Astrocyte of the spinal cord (primary cell): Measurements from ENCODE around the gene SOCS1.

Experiments used
- DNase-seq: peaks from one replicate; pipeline ENCODE4 v3.0.0; 2011; ENCODE audit warnings: low read depth, low spot score
- H3K4me3 ChIP-seq: 2 replicates; pipeline ENCODE4 v1.5.1; 2011; ENCODE audit warnings: low read depth, mild to moderate bottlenecking, low read length, moderate library complexity
- CTCF ChIP-seq: IDR thresholded peaks from 2 replicates; pipeline ENCODE4 v1.5.1; 2012; ENCODE audit warnings: low read depth, mild to moderate bottlenecking, low read length, inconsistent platforms
- in situ Hi-C: cut with HindIII; loops from 2 replicates; pipeline ENCODE4 v1.10.0; 2017; ENCODE audit warnings: low sequenced_read_pairs

SOCS1 gene

DNA sequence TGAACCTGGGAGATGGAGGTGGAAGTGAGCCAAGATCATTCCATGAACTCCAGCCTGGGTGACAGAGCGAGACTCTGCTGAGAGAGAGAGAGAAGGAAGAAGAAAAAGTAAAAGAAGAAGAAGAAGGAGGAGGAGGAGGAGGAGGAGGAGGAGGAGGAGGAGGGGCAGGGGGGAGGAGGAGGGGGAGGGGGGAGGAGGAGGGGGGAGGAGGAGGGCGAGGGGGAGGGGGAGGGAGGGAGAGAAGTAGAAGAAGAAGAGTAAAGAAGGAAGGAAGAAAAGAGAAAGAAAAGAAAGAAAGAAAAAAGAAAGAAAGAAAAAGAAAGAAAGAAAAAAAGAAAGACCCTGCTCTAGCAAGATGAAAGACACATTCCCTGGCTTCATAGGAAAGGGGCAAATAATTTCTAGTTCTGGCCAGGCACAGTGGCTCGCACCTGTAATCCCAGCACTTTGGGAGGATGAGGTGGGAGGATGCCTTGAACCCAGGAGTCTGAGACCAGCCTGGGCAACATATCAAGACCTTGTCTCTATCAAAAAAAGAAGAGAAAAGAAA lies 23.6 kb downstream of the SOCS1 start:
- no peak for DNase-seq
- TF ChIP-seq CTCF = no peak
- in situ Hi-C loops = no loop called here
- H3K4me3 ChIP-seq = no peak overlapping the region

DNA sequence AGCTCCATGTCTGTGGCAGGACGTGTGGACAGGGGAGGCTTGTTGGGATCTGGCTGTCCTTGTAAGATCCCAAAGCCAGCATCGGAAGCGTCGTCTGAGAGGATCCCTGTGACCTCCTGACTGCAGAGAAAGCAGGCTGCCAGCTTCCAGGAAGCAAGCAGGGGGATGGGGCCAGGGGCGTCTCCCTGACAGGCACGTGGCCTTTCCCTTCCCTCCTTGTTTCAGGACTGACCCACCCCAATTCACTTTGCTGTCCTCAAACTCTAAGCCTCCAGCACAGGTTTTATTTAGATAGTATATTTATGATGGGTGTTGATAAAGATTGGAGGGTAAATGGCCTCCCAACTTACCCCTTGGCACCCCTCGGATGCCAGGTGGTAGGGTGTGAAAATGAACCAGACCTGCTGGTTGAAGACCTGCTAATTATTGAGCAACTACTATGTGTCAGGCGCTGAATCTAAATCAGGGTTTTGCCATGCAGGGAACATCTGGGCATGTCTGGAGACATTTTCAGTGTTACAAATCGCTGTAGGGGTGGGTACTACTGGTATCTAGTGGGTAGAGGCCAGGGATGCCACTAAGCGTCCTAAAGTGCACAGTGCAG lies 24.5 kb downstream of the SOCS1 start:
- no peak for DNase-seq
- TF ChIP-seq CTCF = no peak
- in situ Hi-C loops = no loop called here
- no peak overlapping the region for H3K4me3 ChIP-seq

DNA sequence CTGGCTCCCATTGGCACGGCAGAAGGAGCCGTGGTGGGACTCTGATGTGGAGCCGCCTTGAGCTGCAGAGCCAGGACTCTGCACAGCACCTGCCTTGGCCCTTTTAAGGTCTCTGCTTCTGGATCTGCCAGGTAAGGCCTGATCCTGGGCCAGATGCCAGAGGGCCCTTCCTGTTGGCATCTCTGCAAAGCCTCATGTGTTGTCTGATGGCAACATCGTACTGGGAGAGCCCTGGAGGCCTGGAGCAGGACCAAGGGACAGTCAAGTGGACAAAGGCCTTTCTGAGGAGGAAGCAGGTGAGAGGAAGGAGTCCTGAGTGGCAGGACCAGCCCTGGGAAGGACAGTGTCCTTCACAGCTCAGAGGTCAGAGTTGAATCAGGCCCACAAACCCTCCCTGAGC lies 26.1 kb downstream of the SOCS1 start:
- no peak overlapping the region for H3K4me3 ChIP-seq
- in situ Hi-C loops = no loop called here
- no peak for TF ChIP-seq CTCF
- DNase-seq = no peak

DNA sequence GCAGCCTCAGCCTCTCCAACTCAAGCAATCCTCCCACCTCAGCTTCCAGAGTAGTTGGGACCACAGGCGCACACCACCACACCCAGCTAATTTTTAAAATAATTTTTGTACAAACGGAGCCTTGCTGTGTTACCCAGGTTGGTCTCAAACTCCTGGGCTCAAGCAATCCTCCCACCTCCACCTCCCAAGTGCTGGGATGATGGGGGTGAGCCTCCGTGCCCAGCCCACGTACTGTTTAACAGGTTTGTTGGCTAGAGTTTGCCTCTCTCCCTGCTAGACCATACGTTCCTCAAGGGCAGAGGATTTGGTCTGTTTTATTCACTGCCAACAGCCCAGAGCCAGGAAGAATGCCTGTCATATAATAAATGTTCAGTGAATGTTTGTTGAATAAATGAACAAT lies 26.6 kb downstream of the SOCS1 start:
- no peak for DNase-seq
- TF ChIP-seq CTCF = no peak
- no peak overlapping the region for H3K4me3 ChIP-seq
- in situ Hi-C loops = no loop called here

DNA sequence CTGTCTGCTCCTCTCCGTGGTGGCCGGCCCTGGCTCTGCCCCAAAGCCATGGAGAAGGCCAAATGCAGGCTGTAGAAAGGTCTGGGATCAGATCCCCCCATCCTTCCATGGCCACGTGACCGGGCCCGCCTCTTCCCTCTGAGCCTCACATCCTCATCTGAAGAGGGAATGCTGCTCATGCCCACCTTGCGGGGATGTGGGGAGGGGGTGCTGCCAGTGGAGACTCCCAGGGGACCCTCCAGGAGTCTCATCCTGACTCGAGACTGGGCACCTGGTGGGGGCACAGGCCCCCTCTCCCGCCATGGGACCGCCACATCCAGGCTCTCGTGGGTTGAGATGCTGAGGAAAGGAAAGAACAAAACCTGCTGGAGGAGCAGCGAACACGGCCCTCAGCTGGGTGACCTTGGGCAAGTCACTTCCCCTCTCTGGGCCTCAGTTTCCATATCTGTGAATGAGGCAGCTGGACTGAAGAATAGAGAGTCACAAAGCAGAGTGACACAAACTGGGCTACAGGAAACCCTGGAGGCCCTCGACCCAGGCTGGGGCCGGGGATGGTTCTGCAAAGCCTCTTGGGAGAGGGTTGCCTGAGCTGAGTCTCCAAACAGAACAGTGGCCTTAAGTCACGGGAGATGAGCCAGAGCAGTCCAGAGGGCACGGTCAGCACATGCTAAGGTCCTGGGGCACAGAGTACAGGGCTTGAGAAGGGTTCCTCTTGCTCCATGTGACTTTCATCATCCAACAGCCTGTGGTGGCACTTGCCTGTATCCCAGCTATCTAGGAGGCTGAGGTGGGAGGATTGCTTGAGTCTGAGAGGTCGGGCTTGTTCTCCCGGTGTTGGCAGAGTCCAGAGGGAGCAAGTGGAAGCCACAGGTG lies 30.1 kb downstream of the SOCS1 start:
- no peak for DNase-seq
- TF ChIP-seq CTCF = no peak
- H3K4me3 ChIP-seq = no peak overlapping the region
- in situ Hi-C loops = no loop called here

DNA sequence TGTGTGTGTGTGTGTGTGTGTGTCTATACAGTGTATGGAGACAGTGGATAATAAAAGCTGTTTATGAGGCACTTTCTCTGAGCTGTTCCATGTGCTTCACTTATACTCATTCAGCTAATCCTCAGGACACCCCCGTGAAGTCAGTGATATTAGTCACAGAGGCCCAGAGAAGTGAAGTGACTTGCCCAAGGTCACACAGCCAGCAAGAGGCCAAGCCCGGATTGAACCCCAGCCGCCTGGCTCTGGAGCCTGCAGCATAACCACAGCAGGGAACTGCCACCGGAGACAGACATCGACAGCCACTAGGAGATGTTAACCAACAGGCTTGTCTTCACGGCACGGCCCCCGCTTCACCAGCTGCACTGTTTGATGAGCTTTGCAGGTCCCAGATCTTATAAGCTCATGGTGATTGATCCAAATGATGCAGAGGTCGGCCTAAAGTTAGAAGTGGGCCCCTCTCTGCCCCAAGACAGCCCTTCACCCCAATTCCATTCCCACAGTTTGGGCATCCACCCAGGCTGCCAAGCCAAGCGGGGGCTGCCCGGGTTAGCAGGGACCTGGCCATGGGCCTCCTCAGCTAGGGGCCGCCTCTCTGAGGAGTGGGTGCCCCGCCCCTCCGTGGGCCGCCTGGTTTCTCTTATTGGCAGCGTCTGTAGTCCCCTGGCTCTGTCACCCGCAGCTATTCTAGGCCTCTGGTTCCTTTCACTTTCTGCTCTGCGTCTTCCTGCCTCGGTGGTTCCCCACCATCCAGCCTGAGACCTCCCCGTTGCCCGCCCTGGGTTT lies 30.9 kb downstream of the SOCS1 start:
- TF ChIP-seq CTCF = no peak
- in situ Hi-C loops = no loop called here
- H3K4me3 ChIP-seq = no peak overlapping the region
- DNase-seq = no peak
